Endothelial cell of hepatic sinusoid (primary cell): Measurements from ENCODE around the gene GTF2H2.
"Not testable (repeated sequence)": the region's sequence is repeated elsewhere in the genome, so short reads cannot be mapped to it uniquely, and the experiment has no call there.

Experiments
- in situ Hi-C: cut with HindIII; loops from 2 replicates; pipeline ENCODE4 v1.10.0; 2017; ENCODE audit warnings: low sequenced_read_pairs

Gene GTF2H2

GRCh38 chr5:71067262-71067928 lies at the start of gene GTF2H2:
TSS of gene GTF2H2 (minus strand) at chr5:71067676. CDS start at chr5:71062763, 4,913 bp downstream.
- in situ Hi-C loops = not testable (repeated sequence)

DNA sequence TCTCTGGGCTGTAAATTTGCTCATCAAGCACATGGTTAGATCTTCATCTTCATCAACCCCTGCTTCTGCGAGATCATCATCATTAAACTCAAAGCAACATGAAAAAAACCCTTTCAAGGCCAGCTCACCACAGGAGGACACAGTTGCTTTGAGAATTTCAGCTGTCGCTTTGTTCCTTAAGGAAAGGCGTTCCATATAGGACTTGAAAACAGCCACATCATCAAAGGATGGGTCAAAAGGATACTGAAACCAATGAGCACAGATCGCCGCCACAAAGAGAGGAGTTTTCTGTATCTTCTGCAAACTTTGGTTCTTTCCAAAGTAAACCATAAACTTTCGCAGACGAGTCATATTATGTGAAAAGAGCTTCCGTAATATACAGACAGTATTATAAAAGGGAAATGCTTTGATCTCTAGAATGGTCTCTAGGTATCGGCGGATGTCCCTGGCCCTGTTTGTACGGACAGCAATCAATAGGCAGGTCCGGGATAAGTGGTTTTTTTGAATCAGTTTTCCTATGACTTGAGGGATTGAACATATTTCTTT lies 42.3 kb upstream of the GTF2H2 start:
- in situ Hi-C loops = not testable (repeated sequence)

- in situ Hi-C loops = not testable (repeated sequence)
Observed at GRCh38 chr5:71099996-71100395, 32.5 kb upstream of the GTF2H2 start.

DNA sequence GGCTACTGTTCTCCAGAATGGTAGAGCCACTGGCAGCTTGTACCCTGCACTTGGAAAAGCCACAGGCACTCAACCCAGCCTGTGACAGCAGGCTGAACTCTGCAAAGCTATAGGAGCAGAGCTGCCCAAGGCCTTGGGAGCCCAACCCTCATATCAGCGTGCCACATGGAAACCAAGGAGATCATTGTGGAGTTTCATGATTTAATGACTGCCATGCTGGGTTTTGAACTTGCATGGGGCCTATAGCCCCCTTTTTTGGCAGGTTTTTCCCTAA lies 30.4 kb upstream of the GTF2H2 start:
- in situ Hi-C loops = not testable (repeated sequence)

DNA sequence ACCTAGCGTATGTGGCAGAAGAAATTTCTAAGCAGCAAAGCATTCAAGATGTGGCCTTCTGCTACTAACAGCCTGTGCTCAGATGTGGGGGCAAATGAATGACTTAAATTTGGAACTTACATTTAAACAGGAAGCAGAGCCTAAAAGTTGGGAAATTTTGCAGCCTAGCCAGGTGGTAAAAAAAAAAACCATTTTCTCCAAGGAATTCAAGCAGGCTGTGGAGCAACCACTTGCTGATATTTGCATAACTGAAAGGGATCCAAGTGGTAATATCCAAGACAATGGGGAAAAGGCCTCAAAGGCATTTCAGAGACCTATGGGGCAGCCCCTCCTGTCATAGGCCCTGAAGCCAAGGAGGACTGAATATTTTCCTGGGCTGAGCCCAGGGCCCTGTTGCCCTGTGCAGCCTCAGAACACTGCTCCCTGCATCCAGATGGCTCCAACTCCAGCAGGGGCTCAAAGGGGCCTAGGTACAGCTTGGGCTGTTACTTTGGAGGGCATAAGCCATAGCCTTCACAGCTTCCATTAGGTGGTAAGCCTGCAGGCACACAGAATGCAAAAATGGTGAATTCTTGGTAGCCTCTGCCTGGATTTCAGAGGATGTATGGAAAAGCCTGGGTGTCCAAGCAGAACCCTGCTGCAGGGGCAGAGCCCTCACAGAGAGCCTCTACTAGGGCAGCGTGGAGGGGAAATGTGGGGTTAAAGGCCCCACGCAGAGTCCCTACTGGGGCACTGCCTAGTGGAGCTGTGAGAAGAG lies 29.9 kb upstream of the GTF2H2 start:
- in situ Hi-C loops = not testable (repeated sequence)

DNA sequence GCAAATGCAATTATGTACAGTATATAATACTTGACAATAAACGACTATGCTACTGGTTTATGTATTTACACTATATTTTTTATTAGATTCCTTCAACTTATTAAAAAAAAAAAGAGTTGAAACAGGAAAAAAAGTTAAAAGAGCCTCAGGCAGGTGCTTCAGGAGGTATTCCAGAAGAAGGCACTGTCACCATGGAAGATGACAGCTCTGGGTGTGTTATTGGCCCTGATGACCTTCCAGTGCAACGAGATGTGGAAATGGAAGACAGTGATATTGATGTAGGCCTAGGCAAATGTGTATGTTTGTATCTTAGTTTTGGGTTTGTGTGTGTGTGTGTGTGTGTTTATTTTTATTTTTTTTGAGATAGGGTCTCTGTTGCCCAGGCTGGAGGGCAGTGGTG lies 22.3 kb upstream of the GTF2H2 start:
- in situ Hi-C loops = not testable (repeated sequence)

DNA sequence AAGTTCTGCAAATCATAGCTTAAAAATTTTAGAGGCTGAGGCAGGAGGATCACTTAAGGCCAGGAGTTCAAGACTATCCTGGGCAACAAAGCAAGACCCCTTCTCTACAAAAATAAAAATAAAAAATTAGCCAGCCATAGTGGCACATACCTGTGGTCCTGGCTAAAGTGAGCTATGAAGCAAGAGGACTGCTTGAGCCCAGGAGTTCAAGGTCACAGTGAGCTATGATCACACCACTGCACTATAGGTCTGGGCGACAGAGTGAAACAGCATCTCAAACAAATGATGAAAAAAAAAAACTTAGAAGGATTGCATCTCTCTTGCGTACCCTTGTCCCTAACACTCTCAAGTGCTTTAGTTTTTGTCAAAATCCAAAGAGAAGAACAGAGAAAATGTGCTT lies 21.3 kb upstream of the GTF2H2 start:
- in situ Hi-C loops = not testable (repeated sequence)

GRCh38 chr5:71086145-71086544 lies 18.7 kb upstream of the GTF2H2 start:
- in situ Hi-C loops = not testable (repeated sequence)

DNA sequence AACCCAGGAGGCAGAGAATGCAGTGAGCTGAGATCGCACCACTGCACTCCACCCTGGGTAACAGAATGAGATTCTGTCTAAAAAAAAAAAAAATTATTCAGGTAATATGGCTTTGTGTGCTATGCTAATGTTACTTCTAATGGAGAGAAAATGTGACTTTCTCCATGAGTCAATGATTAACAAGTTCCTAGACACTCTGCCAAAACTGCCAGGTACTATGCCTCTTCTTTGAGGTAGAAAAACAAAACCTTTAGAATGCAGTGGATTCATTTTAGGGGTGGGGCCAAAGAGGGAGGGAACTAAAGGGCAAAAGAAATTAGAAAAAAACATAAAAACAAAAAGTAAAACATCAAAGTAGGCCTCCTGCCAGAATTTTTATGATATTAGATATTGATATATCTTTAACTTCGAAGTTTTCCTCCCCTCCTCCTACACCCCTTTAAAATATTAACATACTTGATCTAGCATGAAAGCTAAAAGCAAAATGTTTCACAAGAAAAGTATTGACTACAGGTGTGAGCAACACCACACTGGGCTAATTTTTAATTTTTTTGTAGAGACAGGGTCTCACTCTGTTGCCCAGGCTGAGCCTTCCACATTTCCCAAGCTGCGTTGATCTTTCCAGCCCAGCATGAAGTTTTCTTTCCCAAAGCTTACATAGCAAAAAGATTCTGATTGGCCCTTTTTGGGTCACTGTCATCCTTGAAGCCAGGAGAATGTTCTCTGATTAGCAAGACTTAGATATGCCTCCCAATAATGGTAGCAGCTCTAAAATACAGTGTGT lies 17.0 kb upstream of the GTF2H2 start:
- in situ Hi-C loops = not testable (repeated sequence)

- in situ Hi-C loops = not testable (repeated sequence)
Observed at GRCh38 chr5:71082898-71083297, 15.4 kb upstream of the GTF2H2 start.

GRCh38 chr5:71082340-71082739 lies 14.9 kb upstream of the GTF2H2 start:
- in situ Hi-C loops = not testable (repeated sequence)

DNA sequence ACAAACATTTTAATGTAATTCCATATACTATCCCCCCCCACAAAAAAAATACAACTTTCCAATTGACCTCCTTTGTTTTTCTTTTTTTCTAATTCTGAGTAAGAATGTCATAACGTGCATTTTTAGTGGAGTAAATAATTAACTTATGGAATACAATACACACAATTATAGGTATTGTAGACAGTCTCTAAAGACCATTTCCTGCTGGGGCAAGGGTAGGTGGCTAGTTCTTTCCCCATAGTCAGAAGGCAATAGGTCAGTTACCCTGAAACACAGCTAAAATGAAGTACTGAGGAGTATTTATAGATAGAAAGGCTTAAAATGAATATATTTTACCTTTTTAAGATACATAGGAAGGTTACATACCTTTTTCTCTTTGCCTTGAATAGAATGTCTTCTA lies 6.2 kb downstream of the GTF2H2 start:
- in situ Hi-C loops = not testable (repeated sequence)

DNA sequence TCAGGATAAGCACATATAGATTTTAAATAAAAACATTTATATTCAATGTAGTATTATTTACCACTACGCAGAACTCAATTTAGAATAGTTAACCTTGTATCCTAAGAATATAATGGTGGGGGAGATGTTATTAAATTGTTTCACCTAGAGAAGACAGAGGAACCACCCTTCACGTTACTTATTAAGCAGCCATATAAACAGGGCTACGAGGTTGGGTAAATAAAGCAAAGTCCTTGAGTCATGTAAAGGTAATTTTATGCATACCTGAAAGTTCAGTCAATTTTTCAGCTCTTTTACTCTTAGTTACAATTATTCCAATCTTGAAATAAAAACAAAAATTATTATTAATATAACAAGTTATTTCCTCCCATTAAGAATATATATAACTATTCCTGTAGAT lies 8.1 kb downstream of the GTF2H2 start:
- in situ Hi-C loops = not testable (repeated sequence)

GRCh38 chr5:71044808-71045207 lies 22.7 kb downstream of the GTF2H2 start:
- in situ Hi-C loops = not testable (repeated sequence)

GRCh38 chr5:71044128-71044527 lies 23.3 kb downstream of the GTF2H2 start:
- in situ Hi-C loops = not testable (repeated sequence)

- in situ Hi-C loops = not testable (repeated sequence)
Observed at GRCh38 chr5:71031046-71031776, 36.3 kb downstream of the GTF2H2 start.

DNA sequence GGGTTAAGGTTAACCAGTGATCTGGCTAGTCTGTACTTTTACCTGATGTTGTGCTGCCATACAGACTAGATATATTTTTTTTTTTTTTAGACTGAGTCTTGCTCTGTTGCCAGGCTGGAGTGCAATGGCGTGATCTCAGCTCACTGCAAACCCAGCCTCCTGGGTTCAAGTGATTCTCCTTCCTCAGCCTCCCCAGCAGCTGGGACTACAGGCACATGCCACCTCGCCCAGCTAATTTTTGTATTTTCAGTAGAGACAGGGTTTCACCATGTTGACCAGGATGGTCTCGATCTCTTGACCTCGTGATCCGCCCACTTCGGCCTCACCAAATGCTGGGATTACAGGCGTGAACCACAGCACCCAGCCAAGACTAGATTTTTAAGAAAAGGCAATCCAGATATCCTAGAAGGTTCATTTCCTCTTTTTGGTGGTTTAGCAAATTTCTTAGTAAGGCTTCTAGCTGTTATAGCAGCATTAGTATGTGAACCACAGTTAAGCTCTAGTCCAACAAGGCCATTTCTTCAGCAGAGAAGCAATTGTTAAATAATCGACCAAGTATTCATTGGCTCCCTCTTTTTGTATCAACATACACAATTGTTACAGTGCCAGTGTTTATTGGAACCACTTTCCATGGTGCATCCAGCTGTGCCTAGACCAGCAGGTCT lies 42.1 kb downstream of the GTF2H2 start, which contains the start of gene NAIP:
NAIP (minus strand) TSS at position 51 of the 665 bp plus-strand sequence. CDS start 12,424 bp downstream, outside the sequence.
- in situ Hi-C loops = not testable (repeated sequence)

GRCh38 chr5:71020643-71021042 lies 46.8 kb downstream of the GTF2H2 start:
- in situ Hi-C loops = not testable (repeated sequence)

- in situ Hi-C loops = not testable (repeated sequence)
Observed at GRCh38 chr5:71018376-71019005, 49.0 kb downstream of the GTF2H2 start.

DNA sequence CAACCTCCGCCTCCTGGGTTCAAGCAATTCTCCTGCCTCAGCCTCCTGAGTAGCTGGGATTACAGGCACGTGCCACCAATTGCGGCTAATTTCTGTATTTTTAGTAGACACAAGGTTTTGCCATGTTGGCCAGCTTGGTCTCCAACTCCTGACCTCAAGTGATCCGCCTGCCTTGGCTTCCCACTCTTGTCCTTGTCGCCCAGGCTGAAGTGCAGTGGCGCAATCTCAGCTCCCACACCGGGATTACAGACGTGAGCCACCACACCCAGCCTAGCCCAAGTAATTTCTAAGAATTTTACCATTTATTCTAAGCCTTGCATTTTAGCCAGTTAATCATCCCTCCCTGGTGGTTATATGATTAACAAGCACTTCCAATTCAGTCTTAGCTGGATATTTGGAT lies 53.3 kb downstream of the GTF2H2 start:
- in situ Hi-C loops = no loop called here
